GM18526 (cell line): ENCODE data around the gene PCAT6.
A peak's percentile ranks its signal among the peaks of the same experiment; 100 is the strongest.

ENCODE experiments used
- POLR2A ChIP-seq: IDR thresholded peaks from 3 replicates; pipeline ENCODE4 v1.6.1; 2011; ENCODE audit not compliant: insufficient read length; ENCODE audit errors: extremely low read depth

Gene PCAT6

DNA sequence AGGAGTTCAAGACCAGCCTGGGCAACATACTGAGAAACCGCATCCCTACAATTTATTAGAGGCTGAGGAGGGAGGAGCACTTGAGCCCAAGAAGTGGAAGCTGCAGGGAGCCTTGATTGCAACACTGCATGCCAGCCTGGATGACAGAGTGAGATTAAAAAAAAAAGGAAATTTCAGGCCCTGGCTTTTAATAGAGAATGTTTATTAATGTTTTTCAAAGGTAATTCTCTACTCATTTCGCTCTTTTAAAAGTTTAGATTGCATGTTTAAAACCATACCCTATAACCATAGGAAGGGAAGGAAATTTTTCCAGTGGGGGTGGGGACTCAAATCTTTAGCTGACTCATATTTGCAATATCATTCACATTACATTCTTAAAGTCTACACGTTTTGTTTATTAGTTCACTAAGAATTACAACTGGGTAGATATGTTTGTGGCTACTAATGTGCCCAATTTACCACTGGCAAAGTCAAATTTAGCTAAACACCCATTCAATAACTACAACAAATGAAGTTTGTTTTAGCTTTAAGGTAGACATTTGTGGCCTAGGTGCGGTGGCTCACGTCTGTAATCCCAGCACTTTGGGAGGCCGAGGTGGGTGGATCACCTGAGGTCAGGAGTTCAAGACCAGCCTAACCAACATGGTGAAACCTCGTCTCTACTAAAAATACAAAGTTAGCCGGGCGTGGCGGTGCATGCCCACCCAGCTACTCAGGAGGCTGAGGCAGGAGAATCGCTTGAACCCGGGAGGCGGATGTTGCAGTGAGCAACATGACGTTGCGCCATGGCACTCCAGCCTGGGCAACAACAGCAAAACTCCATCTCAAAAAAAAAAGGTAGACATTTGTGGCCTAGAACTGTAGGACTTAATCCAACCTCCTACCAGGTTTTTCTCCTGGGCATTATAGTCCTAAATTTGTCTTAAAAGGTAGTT, 7.5 kb upstream of the PCAT6 start:
- TF ChIP-seq POLR2A = no peak

DNA sequence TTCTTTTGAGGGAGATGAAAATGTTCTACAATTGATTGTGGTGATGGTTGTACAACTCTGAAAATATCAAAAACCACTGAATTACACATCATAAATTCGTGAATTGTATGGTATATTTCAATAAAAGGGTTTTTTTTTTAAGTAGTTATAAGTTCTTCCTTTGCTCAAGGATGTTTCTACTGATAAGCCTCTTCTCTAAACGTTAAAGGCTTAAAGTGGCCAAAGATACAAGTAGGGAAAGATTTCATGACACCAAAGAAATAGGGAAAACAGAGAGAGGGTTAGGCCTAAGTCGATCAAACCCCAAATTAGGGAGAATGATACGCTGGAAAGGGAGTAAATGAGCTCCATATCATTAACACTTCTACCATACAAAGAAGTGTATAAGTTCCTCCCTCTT, 6.6 kb upstream of the PCAT6 start:
- TF ChIP-seq POLR2A = no peak

DNA sequence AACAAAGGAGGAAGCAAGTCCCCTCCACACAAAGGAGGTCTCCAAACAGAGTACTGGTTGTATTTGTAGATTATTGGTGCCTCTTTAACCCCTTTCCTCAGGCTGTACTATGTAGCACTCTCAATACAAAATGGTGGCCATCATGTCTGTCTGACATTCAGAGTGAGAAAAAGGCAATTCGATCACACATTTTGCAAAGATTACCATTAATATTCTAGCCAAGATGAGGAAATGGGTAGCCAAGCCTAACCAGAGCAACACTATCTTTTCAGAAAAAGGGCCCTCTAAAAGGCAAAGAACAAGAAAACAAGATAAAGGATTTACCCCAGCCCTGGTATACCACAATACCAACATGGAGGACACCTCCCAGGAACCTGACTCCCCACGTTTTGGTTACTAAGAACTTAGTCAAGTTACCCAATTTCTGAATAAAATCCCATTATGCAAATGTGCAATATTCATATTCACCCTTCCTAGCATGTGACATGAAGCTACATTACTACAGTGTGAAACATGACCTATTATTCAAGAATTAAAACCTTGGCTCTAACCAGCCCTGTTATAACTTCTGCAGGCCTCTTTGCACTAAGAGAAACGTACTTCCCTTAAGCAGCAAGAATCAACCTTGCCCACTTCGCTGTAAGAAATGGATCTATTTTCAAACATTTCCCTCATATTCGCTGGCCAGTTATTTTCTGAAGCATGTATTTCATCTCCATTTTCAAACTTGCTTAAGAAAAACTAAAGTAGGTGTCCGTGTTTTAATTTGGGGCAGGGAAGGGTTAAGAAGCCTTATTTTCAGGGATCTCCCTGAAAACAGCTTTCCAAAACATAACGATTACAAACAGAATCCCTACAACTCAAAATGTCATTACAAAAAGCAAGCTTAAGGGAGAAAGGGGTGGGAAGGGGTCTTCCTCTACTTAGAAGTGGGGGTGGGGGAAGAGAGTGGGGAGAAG, 4.6 kb upstream of the PCAT6 start:
- no peak for TF ChIP-seq POLR2A

DNA sequence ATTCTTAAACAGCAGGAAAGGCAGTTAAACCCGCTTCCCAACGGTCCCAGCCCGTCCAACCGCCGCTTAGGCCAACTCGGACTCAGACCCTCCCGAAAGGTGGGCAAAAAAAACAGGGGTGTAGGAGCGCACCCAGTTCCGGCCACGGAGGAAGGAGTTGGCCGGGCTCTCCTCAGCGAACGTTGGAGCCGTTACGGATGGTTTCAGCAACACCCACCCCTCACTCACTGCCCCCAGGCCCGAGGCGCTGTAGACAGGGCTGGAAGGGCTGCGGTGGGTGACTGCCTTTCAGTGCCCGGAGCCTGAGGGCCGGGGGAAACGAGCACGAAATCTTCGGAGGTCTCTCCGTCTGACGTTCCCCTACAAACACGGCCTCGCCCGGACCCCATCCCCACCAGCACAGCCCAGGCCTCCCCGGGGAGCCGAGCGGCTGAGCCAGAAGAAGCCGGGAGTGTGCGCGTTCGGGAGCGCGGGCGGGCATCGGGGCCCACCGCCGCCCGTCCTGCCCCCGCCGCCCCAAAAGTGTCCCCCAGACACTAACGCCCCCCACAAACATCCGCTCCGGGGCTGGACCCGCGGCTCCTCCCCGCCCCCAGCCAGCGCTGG, 3.8 kb upstream of the PCAT6 start:
- no peak for TF ChIP-seq POLR2A

DNA sequence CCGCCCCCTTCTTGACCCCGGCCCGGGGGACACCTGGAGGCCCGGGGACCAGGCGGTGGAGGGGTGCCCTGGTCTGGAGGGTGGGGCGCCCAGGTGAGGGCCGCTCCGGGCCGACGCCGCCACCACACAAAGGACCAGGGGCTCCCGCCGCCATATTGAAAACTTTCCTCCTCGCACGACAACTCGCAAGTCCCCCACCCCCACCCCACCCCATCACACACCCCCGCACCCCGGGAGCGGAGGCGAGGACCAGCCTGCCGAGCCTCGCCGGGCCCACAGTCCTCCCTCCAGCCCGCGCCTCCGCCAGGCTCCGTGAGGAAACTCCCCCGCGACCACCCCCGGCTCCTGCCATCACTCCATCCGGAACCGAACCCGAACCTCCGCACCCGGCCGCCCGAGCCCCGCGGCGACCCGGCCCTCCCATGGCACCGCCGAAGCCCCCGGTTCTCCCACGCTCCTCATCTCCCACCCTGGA, 3.3 kb upstream of the PCAT6 start:
- TF ChIP-seq POLR2A = no peak

DNA sequence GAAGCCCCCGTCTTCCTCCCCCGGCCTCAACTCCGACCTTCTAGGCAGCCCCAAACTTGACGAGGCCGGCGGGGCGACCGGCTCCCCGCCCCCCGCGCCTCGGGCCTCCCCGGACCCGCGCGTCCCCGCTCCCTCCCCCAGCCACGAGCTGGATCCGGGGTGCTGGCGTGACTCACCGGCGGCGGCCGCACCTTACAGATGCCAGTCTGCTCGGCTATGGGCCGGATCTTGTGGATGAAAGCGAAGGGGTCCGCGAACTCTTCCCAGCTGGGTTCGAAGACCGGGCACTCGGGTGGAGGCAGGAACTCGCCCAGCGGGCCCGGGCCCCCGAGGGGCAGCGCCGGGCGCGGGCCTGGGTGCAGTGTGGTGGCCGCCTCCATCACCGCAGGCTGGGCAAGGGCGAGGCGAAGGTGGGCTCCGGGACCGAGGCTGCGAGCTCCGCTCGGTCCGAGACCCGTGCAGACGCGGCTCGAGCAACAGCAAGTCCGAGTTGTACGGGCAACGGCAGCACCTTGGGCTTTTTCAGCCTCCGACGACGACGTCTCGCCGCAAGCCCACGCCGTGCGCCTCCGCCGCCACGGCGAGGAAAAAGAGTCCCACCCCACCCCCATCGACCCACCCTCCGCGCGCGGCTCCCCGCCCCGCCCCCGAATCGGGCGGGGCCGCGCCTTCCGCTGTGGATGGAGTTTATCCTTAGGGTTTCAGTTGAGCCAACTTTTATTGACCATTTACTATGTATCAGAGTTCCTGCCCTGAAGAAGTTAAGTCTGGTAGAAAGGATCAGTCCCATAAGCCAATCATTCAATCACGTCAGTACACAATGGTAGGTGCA, 2.6 kb upstream of the PCAT6 start, which contains the start of gene KDM5B:
Gene KDM5B, minus strand, starts transcription at position 496 of the 832 bp plus-strand sequence. Its CDS starts 116 bp downstream, at position 380.
- TF ChIP-seq POLR2A = peak; percentile 65

DNA sequence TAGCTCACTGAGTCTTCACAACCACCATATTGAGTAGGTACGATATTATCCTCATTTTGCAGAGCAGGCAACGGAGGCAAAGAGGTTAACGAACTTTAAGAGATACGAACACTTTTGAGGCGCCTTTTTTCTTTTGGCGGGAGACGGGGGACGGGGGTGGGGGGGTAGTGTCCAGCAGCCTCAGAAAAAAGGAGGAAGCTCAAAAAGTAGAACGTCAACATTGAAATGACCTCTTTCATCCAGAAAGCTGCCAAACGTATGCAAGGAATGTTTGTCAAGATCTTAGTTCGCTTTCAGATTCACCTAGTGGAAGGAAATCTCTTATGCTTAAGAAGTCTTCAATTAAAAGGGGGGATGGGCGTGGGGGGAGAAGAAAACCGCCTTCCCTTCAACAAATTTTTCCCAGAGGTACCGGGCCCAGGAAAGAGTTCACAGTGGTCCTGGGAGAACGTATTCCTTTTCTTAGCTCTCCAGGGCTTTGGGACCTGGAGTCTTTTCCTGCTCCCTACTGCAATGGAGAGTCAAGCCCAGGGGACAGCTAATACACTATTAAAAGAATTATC, 1.1 kb upstream of the PCAT6 start:
- TF ChIP-seq POLR2A = no peak

DNA sequence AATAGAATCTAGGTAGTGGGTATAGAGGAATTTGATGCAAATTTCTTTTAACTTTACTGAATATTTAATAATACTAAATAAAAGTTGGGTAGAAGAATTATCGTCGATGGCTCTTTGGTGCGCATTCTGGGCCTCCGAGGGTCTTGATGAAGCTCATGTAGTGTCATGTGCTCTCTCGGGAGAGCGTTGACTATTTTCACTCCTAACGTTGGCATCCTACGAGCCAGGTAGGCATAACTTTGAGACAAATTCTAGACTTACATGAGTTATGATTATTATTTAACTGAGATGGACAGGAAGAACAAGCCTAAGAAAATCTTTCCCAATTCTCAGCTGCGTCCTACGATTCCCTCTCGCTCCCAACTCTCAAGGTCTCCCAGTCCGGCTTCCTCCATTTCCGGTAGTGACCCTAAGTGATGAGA, 550 bp upstream of the PCAT6 start:
- no peak for TF ChIP-seq POLR2A

DNA sequence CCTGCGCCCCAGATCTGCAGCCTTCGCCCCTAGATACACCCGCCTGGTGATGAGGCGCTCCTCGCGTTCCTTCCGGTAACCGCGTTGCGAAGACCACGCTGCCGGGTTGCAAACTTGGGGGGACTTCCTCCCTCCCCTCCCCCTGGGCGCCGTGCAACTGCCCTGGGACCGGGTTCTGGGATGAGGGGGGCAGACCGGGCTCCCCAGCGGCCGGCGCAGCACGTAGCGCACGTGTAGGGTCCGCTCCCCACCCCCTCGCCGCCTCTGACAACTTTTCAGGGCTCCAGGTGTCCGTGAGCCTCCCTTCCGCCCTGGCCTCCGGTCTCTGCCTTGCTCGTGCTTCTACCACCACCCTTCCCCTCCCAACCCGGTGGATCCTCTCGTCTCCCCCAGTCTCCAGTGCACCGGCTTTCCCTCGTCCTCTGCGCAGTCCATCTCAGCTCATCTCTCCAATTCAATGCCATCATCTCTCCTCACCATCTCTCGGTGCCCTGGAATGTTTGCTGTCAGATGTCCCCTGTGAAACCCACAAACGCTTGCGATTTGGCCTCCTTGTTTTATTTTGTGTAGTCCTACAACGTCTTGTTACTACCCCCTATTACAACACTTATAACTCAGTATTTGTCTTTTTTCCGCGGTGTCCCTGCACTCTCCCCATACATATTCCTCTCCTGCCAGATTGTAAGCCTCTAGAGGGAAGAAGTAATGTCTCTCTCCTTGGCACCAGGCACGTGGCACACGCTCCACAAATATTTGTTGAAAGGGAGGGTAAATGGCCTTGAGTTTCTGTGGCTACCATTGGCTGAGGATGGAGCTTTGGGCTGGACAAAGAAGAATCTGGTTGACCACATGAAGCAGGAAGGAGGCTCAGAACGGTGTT, 782 bp downstream of the PCAT6 start:
- TF ChIP-seq POLR2A = no peak

DNA sequence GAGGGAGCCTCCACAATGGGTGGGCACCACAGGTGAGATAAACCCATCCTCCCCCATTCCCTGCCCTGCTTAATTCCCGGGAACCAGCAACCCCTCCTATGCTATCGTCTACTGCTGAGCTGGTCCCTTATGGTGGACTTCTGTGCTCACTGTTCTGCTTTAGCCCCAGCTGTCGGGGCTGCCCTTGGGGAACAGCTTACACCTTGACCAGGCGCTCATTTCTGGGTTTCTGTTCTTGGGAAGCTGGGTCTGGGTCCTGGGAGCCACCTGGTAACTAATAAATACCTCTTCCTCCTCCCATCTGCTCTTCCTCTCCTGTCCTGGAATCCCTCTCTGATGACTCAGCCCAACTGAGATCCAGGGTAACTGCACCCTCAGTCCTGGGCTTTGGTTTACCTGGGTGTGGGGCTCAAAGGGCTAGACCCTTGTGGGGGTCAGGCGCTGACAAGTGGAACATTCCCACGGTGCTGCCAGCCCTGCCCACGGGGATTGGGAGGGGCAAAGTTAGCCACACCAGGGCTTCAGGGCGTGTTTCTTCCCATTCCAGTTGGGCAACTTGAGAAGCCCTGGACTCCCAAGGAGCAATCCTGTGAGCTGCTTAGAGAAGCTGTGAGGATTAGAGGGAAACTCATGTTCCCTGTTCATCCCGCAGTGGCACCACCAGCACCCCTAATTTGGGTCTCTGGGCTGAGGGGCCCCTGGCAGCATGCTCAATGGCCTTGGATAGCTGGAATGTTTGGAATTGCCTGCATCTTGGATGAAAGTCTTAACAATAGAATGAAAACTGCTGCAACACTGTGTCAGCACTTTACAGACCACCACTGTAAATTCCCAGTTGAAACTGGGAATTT, 1.6 kb downstream of the PCAT6 start:
- TF ChIP-seq POLR2A = no peak

DNA sequence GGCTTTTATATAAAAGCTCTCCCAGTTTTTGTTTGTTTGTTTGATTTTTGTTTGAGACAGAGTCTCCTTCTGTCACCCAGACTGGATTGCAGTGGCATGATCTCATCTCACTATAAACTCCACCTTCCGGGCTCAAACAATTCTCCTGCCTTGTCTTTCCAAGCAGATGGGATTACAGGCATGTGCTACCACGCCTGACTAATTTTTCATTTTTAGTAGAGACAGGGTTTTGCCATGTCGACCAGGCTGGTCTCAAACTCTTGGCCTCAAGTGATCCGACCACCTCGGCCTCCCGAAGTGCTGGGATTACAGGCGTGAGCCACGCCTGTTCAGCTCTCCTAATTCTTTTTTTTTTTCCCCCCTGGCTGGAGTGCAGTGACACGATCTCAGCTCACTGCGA, 4.4 kb downstream of the PCAT6 start:
- no peak for TF ChIP-seq POLR2A

DNA sequence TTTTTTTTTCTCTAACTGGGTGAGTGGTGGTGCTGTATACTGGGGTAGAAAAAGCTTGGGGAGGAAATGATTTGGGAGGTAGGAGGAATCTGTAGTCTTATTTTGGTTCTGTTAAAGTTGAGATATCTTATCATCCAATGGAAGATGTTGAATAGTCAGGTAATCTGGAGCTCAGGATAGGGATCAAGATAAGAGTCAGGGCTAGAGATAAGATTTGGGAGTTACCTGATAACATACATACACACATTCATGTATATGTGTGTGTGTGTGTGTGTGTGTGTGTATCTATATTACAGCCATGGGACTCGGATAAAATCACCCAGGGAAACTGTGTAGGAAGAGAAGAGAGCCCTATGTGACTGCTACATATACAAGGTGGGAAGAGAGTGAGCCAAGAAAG, 8.1 kb downstream of the PCAT6 start:
- no peak for TF ChIP-seq POLR2A

DNA sequence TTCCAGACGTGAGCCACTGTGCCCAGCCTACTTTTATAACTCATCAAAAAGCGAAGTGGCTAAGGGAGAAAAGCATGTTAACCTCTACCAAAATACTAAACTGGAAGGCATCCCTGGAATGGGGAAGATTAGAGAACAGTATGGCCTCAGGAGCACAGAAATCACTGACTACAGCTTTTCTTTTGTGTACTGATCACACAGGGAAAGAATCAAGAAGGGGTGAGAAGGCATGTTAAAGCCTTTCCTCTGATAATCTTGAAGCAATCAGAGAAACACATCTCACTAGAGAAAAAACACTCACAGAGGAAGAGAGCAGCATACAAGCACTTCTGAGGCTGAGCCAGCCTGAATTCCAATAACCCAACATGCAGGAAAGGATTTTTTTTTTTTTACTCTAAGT, 10.7 kb downstream of the PCAT6 start:
- TF ChIP-seq POLR2A = no peak
